WI38 (cell line): ENCODE measurements around the gene KANK2.

Experiments
- H3K4me3 ChIP-seq: 2 replicates; pipeline ENCODE4 v1.5.1; 2011; ENCODE audit warnings: low read depth, mild to moderate bottlenecking, control low read depth, low read length
- CTCF ChIP-seq: IDR thresholded peaks from 2 replicates; pipeline ENCODE4 v1.5.1; 2012; ENCODE audit warnings: low read depth, mild to moderate bottlenecking, control low read depth, low read length

Gene KANK2

GRCh38 chr19:11176466-11177193 is 20.7 kb downstream of the KANK2 start:
- no peak for TF ChIP-seq CTCF
- H3K4me3 ChIP-seq, result no peak overlapping the region

- no peak overlapping the region for H3K4me3 ChIP-seq
- no peak for TF ChIP-seq CTCF
These were observed 21.4 kb downstream of the KANK2 start for GRCh38 chr19:11175920-11176319.

- H3K4me3 ChIP-seq, result no peak overlapping the region
- TF ChIP-seq CTCF, result no peak
These were observed 23.0 kb downstream of the KANK2 start for GRCh38 chr19:11174336-11174735.

- no peak for TF ChIP-seq CTCF
- H3K4me3 ChIP-seq, result no peak overlapping the region
These were observed 23.7 kb downstream of the KANK2 start for GRCh38 chr19:11173516-11174155.

- TF ChIP-seq CTCF, result no peak
- H3K4me3 ChIP-seq, result no peak overlapping the region
These were observed 24.8 kb downstream of the KANK2 start for GRCh38 chr19:11172576-11172975.

- H3K4me3 ChIP-seq, result no peak overlapping the region
- TF ChIP-seq CTCF, result no peak
These were observed 26.2 kb downstream of the KANK2 start for GRCh38 chr19:11171144-11171543.

- no peak for TF ChIP-seq CTCF
These were observed 27.3 kb downstream of the KANK2 start for GRCh38 chr19:11169896-11170678.

More at GRCh38 chr19:11169896-11170678, 27.3 kb downstream of the KANK2 start:
- H3K4me3 ChIP-seq, result no peak overlapping the region
